B cell (primary cell): ENCODE data around the gene ACSM3.

Source experiments
- CTCF ChIP-seq: fragments of 200-600 bp; IDR thresholded peaks from one replicate; pipeline ENCODE4 v1.8.0; 2022; ENCODE audit warnings: antibody characterized with exemption, mild to moderate bottlenecking
- EZH2 ChIP-seq: IDR thresholded peaks from 2 replicates; pipeline ENCODE4 v1.6.1; 2012; ENCODE audit warnings: borderline replicate concordance, low read depth, mild to moderate bottlenecking, moderate library complexity, low read length; ENCODE audit not compliant: insufficient read depth, poor library complexity, severe bottlenecking

GRCh38 chr16:20822521-20823325 lies 58.9 kb downstream of the ACSM3 start:
- TF ChIP-seq CTCF (no peak), EZH2 (no peak)
